Hepatocyte (in vitro differentiated cells): ENCODE measurements around the gene FLVCR1.

ENCODE experiments used
- EZH2 ChIP-seq: fragments of 200-600 bp; sonication (generic); IDR thresholded peaks from 2 replicates; pipeline ENCODE4 v1.6.1; 2016; ENCODE audit warnings: antibody characterized with exemption, mild to moderate bottlenecking, borderline replicate concordance
- TF ChIP-seq, protein P1 (sequence below): fragments of 200-600 bp; sonication (generic); IDR thresholded peaks from 2 replicates; pipeline ENCODE4 v1.5.1; 2016; ENCODE audit warnings: antibody characterized with exemption, mild to moderate bottlenecking; ENCODE audit not compliant: poor library complexity

DNA sequence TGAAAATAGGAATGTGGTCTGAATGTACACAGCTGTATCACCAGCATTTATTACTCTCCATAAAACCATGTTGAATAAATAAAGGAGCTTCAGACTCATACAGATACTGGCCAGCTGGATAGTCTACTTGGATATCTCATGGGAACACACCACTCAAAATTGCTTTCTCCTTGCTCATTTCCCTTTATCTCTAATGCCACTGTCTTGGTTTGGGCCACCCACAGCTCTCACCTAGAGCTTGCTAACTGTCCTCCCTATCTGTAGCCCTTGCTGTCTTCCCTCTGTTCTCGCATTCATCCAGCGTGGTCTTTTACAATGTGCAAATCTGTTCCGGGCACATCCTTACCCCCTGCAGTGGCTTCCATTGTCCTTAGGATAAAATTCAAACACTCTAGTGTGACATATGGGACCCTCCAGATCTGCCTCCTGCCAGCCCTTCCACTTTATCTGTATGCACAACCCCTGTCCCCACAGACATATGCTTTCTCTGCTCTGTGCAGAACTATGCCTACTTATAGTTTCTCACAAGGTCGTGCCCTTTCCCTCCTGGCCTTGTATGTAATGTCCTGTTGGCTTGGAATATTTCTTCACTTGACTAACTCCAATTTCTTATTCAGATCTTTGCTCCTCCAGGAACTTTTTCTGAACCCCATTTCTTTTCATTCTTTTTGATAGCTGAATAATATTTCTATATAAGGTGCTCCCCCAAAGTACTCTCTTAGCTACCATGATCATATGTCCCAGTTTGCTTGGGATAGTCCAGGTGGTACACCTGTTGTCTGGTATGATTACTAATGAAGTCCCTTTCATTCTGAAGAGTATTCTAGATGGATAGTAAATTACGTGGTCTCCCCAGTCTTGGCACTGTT, 2.9 kb downstream of the FLVCR1 start:
- TF ChIP-seq, protein P1, sequence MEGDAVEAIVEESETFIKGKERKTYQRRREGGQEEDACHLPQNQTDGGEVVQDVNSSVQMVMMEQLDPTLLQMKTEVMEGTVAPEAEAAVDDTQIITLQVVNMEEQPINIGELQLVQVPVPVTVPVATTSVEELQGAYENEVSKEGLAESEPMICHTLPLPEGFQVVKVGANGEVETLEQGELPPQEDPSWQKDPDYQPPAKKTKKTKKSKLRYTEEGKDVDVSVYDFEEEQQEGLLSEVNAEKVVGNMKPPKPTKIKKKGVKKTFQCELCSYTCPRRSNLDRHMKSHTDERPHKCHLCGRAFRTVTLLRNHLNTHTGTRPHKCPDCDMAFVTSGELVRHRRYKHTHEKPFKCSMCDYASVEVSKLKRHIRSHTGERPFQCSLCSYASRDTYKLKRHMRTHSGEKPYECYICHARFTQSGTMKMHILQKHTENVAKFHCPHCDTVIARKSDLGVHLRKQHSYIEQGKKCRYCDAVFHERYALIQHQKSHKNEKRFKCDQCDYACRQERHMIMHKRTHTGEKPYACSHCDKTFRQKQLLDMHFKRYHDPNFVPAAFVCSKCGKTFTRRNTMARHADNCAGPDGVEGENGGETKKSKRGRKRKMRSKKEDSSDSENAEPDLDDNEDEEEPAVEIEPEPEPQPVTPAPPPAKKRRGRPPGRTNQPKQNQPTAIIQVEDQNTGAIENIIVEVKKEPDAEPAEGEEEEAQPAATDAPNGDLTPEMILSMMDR = no peak
- no peak for TF ChIP-seq EZH2
